NOMO-1 treated with DMSO at 0.1 percent for 48 hours (cell line): ENCODE measurements around the gene MACROD2.
A peak's percentile ranks its signal among the peaks of the same experiment; 100 is the strongest.

Experiments
- DNase-seq: peaks from one replicate; lab custom pipeline; 2025; ENCODE audit not compliant: unreplicated experiment; lab: John Stamatoyannopoulos, UW

Gene MACROD2

GRCh38 chr20:15902493-15902892 is 1907.2 kb downstream of the MACROD2 start:
- DNase-seq = no peak

DNA sequence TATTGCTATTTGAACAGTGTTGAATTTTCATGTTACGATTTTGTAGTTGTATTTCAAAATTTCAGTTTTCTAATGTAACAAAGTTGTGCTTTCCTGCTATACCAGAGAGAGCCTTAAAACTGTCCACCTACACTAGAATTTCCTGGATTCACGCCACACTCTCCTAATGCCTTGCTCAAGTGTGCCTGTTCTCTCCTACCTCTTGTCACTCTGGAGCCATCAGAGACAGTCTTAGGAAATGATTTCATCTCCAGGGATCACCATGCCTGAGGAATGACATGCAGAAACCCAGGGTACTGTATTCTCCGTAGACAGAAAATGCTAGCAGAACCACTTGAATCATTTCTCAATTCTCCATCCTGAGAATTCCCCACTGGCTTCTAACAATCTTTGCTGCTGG is 1910.3 kb downstream of the MACROD2 start:
- DNase-seq = no peak

GRCh38 chr20:15909995-15910394 is 1914.7 kb downstream of the MACROD2 start:
- DNase-seq = no peak

DNA sequence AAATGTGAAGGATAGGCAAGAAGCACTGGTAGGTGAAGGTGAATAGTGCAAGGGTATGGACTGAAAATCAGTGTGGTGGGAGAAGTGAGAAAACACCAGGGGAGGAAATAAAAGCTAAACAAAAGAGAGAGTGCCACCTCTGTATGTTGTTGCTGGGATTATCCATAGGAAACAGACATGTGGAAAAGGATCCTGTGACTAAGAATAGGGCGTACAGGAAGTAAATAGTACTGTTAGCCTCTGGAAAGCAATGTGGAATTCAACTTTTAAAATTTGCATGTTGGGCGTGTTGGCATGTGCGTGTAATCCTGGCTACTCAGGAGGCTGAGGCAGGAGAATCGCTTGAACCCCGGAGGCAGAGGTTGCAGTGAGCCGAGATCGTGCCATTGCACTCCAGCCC is 1916.3 kb downstream of the MACROD2 start:
- no peak for DNase-seq

- DNase-seq = no peak
Observed at GRCh38 chr20:15913391-15914025, 1918.2 kb downstream of the MACROD2 start.

DNA sequence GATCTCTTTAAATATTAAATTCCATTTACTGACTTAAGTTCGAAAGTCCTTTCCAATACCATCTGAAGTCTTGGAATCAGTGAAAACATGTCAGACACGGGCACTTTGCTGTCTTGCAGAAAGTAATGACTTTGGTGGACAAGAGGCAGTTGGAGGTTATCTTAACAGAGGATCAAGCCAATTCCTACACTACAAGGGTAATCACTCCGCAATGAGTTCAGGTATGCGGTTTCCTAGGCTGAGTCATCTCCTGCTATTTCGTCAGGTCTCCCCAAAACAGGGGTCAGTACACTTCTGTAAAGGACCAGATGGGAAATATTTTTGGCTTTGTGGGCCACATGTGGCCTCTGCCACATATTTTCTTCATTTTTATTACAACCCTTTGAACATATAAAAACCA is 1921.3 kb downstream of the MACROD2 start:
- peak; percentile 12 for DNase-seq

DNA sequence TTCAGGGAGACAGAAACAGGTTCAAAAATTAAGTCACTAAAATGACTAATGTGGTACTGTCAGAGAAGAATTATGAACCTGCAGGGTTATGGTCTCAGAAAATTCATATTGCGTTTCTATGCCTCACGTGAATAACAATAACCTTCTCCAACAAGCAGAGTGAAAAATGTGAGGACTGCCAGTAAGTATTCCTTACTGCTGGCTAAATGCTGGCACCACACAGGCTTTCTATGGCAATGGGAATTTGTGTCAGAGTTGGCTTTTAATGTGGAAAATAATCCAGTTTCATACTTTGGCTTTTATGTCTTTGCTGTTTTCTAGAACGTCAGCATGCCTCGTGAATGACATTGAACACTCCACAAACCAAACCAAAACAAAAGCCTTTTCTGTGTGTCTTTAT is 1922.0 kb downstream of the MACROD2 start:
- no peak for DNase-seq

DNA sequence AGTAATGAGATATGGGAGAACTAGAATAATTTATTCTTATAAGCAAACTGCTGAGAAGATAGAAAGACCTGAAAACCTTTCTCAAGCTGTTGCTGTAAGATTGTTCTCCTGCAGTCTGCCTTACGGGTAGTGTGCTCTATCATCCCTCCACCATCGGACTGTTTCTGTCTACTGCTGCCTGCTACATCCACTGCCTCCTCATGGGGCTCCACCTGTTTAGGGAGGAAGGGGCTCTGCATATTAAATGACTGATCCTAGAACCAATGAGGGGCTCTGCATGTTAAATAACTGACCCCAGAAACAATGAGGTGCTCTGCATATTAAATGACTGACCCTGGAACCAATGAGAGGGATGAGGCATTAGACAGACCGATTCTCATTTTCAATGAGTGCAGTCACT is 1923.3 kb downstream of the MACROD2 start:
- DNase-seq = no peak

- no peak for DNase-seq
Observed at GRCh38 chr20:15919118-15919517, 1923.8 kb downstream of the MACROD2 start.

- DNase-seq = no peak
Observed at GRCh38 chr20:15921930-15922329, 1926.6 kb downstream of the MACROD2 start.

GRCh38 chr20:15922556-15922955 is 1927.2 kb downstream of the MACROD2 start:
- no peak for DNase-seq

DNA sequence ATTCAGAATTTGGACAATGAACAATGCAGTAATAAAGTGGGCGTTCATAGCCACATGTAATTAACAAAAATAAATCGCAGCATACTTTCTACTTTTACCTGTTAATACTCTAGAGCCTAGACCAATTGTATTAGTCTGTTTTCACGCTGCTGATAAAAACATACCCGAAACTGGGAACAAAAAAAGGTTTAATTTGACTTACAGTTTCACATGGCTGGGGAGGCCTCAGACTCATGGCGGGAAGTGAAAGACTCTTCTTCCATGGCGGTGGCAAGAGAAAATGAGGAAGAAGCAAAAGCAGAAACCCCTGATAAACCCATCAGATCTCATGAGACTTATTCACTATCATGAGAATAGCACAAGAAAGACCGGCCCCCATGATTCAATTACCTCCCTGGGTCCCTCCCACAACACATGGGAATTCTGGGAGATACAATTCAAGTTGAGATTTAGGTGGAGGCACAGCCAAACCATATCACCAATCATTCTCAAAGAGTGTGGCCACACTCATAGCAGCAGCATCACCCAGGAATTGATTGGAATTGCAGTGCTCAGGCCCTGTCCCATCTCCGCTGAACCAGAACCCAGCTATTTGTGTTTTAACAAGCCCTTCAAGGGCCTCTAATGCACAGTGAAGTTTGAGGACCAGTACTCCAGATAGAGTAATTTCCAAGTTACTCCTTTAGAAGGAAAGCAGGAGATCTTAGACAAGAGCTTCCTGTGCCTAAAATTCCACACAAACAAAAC is 1927.9 kb downstream of the MACROD2 start:
- peak; percentile 46 for DNase-seq

GRCh38 chr20:15924556-15924955 is 1929.2 kb downstream of the MACROD2 start:
- DNase-seq = no peak

DNA sequence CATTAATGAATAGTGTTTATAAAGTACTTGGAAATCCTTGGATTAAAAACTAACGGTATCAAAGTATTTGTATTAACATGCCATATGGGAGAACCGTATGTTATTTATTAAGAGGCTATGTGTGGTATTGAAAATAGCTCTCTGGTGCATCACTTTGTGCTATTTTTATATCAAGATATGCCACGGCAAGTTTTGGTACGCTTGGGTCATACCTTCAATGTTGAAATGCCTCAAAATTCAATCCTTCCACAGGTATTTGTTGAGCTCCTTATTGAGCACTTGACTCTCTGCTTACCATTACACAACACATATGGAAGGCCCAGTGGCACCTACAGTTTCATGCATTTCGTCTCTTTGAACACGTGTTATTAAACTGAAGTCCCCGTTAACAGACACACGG is 1930.1 kb downstream of the MACROD2 start:
- no peak for DNase-seq

DNA sequence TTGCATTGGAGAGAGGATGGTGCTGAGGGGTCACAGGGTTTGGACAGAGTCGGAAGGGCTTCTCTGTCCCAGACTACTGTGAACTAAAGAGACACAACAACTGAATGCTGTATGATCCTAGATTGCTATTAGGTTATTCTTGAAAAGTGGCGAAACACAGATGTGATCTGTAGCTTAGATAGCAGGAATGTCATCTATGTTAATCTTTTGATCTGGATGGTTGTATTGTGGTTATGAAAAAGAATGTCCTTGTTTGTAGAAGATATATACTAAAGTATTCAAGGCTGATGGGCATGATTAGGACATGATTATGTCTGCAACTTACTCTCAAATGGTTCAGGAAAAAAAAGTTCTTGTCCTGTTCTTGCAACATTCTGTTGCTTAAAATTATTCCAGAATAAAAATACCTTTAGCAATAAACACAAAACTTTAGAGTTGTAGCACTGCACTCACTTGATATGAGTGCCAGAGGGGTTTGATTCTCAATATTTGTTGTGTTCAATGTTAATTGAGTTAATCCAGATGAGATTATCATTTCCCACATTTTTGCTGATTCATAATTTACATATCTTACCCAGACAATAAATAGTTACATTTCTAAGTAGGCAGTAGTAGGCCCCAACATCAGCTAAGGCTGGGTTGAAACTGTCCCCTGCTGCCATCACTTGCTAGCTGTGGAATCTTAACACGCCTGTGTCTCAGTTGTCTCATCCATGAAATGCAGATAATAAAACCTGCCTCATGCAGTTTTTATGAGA is 1932.8 kb downstream of the MACROD2 start:
- DNase-seq = no peak

DNA sequence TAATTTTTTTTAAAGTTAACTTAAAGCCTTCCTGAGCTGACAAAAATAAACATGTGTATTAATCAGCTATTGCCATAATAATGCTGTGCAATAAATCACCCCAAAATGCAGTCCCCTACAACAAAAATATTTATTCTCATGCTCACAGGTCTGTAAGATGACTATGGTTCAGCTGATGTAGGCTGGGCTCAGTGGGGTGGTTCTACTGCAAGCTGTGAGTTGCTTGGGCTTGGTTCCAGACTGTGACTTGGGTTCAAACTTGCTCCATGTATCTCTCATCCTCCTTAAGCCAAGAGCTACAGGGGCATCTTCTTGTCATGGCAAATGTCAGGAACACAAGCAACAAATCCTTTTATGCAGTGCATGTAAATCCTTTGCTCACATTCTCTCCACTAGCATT is 1933.6 kb downstream of the MACROD2 start:
- no peak for DNase-seq

- DNase-seq = peak; percentile 24
Observed at GRCh38 chr20:15930311-15931305, 1935.3 kb downstream of the MACROD2 start.

- no peak for DNase-seq
Observed at GRCh38 chr20:15931897-15932296, 1936.6 kb downstream of the MACROD2 start.

DNA sequence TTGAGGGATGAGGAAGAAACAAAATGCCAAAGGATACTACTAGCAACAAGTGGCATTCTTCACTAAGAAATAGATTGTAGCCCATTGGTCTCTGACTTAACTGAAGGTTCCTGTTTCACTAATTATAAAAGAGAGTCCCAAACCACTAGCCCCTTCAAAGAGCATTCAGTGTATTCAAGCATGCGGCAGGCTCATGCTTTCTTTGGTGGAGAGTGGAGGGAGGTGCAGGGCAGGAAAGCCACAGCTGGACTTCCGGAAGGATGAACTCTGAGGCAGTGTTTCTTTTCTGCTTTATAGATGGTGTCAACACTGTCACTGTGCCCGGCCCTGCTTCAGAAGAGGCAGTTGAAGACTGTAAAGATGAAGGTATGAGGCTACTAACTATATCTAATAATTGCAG is 1941.9 kb downstream of the MACROD2 start:
- no peak for DNase-seq

DNA sequence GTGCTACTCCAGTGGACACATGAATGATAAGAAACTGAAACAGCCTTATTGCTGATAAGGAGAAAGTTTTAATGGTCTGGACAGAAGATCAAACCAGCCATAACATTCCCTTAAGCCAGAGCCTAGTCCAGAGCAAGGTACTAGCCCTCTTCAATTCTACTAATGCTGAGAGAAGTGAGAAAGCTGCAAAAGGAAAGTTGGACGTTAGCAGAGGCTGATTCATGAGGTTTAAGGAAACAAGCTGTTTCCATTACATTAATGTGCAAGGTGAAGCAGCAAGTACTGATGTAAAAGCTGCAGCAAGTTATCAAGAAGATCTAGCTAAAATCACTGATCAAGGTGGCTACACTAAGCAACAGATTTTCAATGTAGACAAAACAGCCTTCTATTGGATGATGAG is 1943.5 kb downstream of the MACROD2 start:
- no peak for DNase-seq

- no peak for DNase-seq
Observed at GRCh38 chr20:15940127-15940526, 1944.8 kb downstream of the MACROD2 start.
